ENCODE measurements around the gene NCAPG. TPM values are rescaled to one million over a fixed set of nuclear protein-coding genes. Genes with fewer than 3 reads are reported as not detected.

The NCAPG gene
- total and polyA plus RNA-seq, 9 of the 15 experiments (the other 6 are each of a cell fraction or from before 2014, with no cell fraction given): 25.6 to 102 (median 65.3) TPM

GRCh38 chr4:17788956-17789355 lies 21.8 kb upstream of the NCAPG start:
- POLR2A ChIA-PET: interaction anchor here (1.0 kb wide), 2 partner anchors 9 to 18 kb away, joined by 3 read pairs; no protein-coding TSS in a partner anchor
- BruUV-seq (replicated peaks): no TSS peak
- CTCF ChIA-PET (ENCODE audit: low intra/inter-chr PET ratio): no interaction called here

GRCh38 chr4:17794730-17795129 lies 16.0 kb upstream of the NCAPG start:
- Histone ChIP-seq H3K36me3 (ENCODE audit: control insufficient read depth, insufficient read depth, low read length) (no peaks in the 10 kb centered on the region), H3K79me2 (ENCODE audit: control insufficient read depth, insufficient read depth, low read length) (no peaks in the 10 kb centered on the region), H2AFZ (ENCODE audit: low read depth, low read length) (no peak overlapping the region), H4K20me1 (replicated peaks; ENCODE audit: control insufficient read depth, insufficient read depth, low read length) (no peaks in the 10 kb centered on the region), H3K4me1 (replicated peaks in 1 of 2; ENCODE audit: control insufficient read depth in 2 of 2, insufficient read depth in 2 of 2, low read length in 2 of 2) (no peaks in the 10 kb centered on the region), H3K9ac (ENCODE audit: insufficient read depth in 1 of 2, low read depth in 2 of 2, low read length in 2 of 2) (no peak overlapping the region), H3K4me3 (no peak overlapping the region), H3K9me3 (replicated peaks; ENCODE audit: control insufficient read depth, insufficient read depth, low read depth, low read length) (no peaks in the 10 kb centered on the region), H3K27ac (ENCODE audit: extremely low read depth, low read depth, low read length) (no peak overlapping the region), H3K9me1 (ENCODE audit: control insufficient read depth, insufficient read depth, low read length) (no peaks in the 10 kb centered on the region), H3K27me3 (ENCODE audit: control insufficient read depth in 2 of 2, insufficient read depth in 2 of 2, low read length in 2 of 2) (no peaks in the 10 kb centered on the region), H3K4me2 (ENCODE audit: insufficient read depth, low read length) (no peak overlapping the region)
- in situ Hi-C loops (cut with MboI): loop anchor here (10.0 kb wide), 1 partner anchor 250 kb away; no protein-coding TSS in a partner anchor
- WGBS (ENCODE audit: insufficient coverage, low coverage, missing lambda C conversion rate): 30% methylated on average over 1 of the region's 1 CpG
- no TSS peak for BruUV-seq (replicated peaks)
- POLR2A ChIA-PET: no interaction called here
- intact Hi-C loops (cut with micrococcal nuclease): no loop called here
- ATAC-seq (no peak), FAIRE-seq (no peak), DNase-seq (ENCODE audit: extremely low read depth in 1 of 4, low spot score in 3 of 4) (no peak)
- CTCF ChIA-PET (ENCODE audit: low intra/inter-chr PET ratio): no interaction called here
- TF ChIP-seq CBFA2T3 (IDR thresholded peaks at IDR 0.05): no peak

More at GRCh38 chr4:17788956-17789355, 21.8 kb upstream of the NCAPG start:
- no peak overlapping the region for H2AFZ ChIP-seq (ENCODE audit: low read depth, low read length)
- no peaks in the 10 kb centered on the region; a peak in 1 of 5 replicates for H3K27me3 ChIP-seq (ENCODE audit: control insufficient read depth in 2 of 2, insufficient read depth in 2 of 2, low read length in 2 of 2)
- no peaks in the 10 kb centered on the region for H3K9me3 ChIP-seq (replicated peaks; ENCODE audit: control insufficient read depth, insufficient read depth, low read depth, low read length)
- DNase-seq (ENCODE audit: extremely low read depth in 1 of 4, low spot score in 3 of 4) (no peak), ATAC-seq (no peak), FAIRE-seq (no peak)
- H3K4me2 ChIP-seq (ENCODE audit: insufficient read depth, low read length): no peak overlapping the region
- TF ChIP-seq ZNF766 (CRISPR knock-in tag; conservative IDR thresholded peaks at IDR 0.05) (no peak), ZC3H11A (IDR thresholded peaks at IDR 0.05; ENCODE audit: low read depth, low read length) (no peak), BCOR (IDR thresholded peaks at IDR 0.05) (no peak)
- no peaks in the 10 kb centered on the region for H3K36me3 ChIP-seq (ENCODE audit: control insufficient read depth, insufficient read depth, low read length)
- no peaks in the 10 kb centered on the region for H3K9me1 ChIP-seq (ENCODE audit: control insufficient read depth, insufficient read depth, low read length)
- no peak overlapping the region for H3K9ac ChIP-seq (ENCODE audit: insufficient read depth in 1 of 2, low read depth in 2 of 2, low read length in 2 of 2)
- H3K4me1 ChIP-seq (replicated peaks in 1 of 2; ENCODE audit: control insufficient read depth in 2 of 2, insufficient read depth in 2 of 2, low read length in 2 of 2): no peaks in the 10 kb centered on the region
- H3K4me3 ChIP-seq: no peak overlapping the region
- intact Hi-C loops (cut with micrococcal nuclease) (no loop called here), in situ Hi-C loops (cut with MboI) (no loop called here)
- H3K27ac ChIP-seq (ENCODE audit: extremely low read depth, low read depth, low read length): no peak overlapping the region
- no peaks in the 10 kb centered on the region for H3K79me2 ChIP-seq (ENCODE audit: control insufficient read depth, insufficient read depth, low read length)
- no peaks in the 10 kb centered on the region for H4K20me1 ChIP-seq (replicated peaks; ENCODE audit: control insufficient read depth, insufficient read depth, low read length)

Measured in K562 (cell line).